Activated CD4-positive, alpha-beta T cell treated with anti-CD3 and anti-CD28 coated beads for 1 hour (primary cell): ENCODE measurements around the gene KLC3.
A peak's percentile ranks its signal among the peaks of the same experiment; 100 is the strongest.

Source experiments
- DNase-seq: peaks from one replicate; pipeline ENCODE4 v3.0.0-alpha.2; 2020

The KLC3 gene

DNA sequence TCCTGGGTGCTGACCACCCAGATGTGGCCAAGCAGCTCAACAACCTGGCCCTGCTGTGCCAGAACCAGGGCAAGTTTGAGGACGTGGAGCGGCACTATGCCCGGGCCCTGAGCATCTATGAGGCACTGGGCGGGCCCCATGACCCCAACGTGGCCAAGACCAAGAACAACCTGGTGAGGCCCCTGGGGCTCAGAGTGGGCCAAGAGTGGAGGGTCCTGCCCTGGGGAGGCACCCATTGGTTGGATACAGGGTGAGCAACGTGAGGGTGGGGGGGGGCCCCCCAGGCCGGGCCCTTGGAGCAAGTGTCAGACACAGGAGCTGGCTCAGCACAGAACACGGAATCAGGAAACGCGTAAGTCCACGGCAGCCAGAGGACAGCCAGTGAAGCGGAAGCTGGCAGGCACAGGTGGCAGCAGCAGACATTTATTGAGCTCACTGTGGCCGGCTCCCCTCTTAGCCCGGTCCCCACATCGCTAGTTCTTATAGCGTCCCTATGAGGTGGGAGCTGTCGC is 8.9 kb downstream of the KLC3 start:
- no peak for DNase-seq

DNA sequence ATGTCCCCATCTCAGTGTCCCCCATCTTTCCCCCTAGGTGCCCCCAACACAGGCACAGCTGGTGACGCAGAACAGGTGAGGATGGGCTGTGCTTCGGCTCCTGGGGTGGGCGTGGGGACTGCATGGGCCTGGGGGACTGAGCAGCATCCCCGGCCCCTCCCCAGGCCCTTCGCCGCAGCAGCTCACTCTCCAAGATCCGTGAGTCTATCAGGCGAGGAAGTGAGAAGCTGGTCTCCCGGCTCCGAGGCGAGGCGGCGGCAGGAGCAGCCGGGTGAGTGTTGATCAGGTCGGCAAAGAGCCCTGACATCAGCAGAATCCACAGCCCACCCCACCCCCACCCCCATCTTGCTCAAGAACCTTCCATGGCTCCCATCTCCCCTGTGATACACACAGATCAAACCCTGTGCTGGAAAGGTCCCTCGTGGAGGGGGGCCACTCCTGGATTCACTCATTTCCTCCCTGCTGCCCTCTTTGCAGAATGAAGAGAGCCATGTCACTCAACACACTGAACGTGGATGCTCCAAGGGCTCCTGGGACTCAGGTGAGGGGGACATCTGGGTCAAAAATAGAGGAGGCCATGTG is 10.0 kb downstream of the KLC3 start:
- DNase-seq = no peak

DNA sequence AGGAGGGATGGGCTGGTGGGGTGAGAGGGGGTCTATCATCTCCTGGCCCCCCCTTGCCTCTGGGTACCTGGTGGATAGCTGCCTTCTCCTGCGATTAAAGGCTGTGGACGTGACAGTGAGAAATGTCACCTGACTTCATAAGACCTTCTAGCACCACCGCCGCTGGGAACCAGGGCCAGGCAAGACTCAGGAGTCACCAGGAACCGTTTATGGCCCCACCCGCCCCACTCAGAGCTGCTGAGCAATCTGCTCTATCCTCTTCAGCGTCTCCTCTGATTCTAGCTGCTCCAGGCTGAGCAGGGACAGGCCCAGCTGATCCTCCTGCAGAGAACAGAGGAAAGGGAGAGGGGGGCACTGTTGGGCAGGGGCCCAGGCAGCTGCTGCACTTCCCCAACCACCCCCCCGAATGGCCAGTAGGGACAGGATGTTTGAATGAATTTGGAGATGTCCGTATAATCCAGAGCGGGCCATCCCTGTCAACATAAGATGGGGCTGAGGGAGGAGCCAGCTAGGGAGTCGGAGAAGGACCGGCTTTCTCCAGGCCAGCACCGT is 10.9 kb downstream of the KLC3 start:
- DNase-seq = no peak

DNA sequence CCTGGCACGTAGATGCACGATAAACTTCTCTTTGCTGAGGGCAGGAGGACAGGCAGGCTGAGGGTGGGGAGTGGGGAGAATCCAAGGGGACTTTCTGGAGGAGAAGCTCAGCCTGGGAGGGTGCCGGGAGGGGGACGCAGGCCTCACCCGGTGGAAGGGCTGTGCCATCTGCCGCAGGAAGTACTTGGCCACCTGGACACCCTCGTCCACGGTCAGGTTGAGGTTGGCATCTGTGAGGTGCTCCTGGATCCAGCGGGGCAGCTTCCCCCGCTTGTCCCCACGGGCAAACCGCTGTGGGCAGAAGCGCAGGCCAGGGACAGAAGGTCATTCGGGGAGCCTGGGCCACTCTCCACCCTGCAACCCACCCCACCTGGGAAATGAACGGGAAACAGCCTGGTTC is 11.5 kb downstream of the KLC3 start:
- no peak for DNase-seq

DNA sequence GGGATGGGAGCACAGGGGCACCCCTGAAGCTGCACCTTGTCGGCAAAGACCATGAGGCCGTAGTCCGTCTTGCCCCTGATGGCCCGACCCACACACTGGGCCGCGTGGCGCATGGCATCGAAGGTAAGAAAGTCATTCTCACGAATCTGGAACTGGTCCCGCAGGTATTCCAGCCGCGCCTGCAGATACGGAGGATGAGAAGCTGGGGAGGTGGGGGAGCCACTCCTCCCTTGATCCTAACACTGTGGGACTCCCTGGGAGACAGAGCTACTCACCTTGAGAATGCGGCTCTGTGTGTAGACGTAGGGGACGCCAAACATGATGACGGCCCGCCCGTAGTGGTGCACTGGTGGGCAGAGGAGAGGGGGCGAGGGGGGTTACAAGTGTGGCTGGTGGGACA is 11.9 kb downstream of the KLC3 start:
- no peak for DNase-seq

DNA sequence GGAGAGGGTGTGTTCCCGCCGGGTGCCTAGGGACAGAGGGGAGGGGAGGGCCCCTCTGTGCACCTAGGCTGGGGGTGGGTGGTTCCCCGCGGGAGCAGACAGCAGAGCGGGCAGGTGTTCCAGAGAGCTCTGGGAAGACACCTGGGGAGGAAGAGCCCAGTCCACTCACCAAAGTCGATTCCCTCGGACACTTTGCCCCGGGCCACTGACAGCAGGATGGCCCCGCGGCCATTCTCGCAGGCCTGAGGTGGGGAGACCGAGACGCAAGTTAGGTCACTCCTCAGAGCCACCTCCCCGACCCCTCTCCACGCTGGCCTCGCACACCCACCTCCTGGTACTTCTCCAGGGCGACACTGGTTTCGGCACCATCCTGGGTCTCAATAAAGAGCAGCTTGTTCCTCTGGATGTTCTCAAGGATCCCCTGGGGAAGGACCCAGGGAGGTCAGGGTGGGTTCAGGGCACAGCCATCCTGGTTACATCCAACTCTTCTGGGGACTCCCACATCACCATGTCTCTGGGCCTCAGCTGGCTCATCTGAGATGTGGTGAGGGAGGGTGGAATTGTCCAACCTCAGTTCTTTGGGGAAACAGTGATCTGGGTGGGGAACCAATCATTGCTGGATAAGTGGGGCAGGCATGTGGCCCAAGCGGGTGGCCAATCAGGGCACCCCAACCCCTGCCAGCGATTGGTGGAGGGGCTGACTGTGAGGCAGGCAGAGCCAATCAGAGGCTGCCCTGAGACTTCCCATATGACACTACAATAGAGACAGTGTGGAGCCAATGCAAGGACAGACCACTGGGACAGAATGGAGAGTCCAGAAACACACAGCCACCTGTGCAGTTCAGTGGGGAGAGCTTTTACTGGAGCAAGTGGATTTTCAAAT is 12.6 kb downstream of the KLC3 start:
- no peak for DNase-seq

DNA sequence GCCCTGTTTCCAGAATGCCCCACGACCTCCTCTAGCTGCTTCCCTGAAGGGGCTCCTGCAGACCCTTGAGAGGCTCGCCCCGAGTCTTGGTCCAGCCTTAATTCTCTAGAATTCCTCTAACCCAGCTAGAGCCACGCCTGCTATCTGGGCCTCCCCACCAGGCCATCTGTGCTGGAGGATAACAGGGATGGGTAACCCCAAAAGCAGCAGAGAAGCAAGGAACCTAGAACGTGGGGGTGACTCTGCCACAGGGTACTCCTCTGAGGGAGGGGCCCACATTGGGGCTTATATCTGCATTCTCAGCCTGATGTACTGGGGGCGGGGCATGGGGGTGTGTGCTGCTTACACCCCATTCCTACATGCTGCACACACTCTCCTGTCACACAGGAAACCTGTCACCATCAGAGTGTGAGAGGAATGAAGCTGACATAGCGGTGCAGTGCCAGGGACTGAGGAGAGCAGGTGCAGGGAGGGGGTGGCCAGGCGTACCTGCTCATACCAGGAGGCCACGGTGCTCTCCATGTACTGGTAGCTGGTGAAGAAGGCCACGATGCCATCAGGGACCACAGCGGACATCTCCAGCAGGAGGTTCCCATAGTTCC is 13.8 kb downstream of the KLC3 start:
- DNase-seq = no peak

DNA sequence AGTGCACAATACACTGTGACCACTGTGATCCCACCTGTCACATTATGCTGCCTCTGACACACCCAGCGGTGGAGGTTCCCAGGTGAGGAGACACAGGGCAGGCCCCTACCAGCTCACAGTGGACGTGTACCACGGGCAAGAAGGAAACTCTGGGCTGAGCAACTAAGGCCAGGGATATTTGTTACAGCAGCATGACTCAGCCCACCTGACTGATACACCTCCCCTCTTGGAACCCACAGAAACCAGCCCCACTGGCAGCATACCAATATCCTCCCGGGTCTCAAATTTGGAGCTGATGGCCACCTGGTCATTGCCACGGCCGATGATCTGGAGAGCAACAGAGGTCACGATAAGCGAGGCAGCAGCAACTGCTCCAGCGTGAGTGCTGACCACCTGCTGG is 14.9 kb downstream of the KLC3 start:
- no peak for DNase-seq

DNA sequence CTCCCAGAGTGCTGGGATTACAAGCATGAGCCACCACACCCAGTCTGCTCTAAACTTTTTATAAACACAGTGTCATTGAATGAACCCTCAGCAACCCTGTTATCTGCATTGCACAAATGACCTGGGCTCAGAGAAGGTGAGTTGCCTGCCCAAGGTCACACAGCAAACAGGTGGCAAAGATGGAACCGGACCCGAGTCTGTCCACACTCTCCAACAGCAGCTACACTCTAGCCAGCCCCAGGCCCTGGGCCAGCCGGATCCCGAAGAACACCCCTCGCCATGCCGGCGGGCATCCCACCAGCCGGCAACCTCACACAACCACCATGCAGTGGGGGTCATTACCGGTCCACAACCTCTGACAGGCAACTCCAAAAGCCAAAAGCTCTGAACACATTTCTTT is 15.4 kb downstream of the KLC3 start:
- DNase-seq = no peak

DNA sequence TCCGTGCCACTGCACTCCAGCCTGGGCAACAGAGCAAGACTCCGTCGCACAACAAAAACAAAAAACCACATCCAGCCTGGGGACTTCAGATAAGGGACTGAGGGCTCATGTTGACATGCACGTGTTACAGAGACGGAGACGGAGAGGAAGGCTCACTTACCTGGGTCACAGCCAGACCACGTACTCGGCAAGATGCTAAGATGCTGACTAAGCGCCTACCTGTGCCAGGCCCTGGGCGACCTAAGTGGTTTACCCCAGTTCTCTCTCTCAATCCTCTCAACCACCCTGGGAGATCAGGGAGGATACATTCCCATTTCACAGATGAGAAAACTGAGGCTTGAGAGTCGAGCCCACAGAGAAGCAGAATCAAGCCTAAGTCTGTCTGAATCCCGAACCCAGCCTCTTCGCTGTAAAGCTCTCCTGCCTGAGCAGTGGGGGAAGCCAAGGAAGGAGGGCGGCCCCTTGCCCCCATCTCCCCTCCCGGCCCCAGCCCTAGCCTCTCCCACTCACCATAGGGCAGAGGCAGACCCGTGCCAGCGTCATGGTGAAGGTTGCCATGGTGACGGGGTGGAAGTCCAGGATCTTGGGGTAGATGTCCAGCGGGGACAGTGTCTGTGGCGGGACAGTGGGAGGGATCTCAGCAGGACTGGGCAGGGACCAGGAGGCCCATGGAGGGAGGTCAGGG is 16.4 kb downstream of the KLC3 start:
- no peak for DNase-seq

DNA sequence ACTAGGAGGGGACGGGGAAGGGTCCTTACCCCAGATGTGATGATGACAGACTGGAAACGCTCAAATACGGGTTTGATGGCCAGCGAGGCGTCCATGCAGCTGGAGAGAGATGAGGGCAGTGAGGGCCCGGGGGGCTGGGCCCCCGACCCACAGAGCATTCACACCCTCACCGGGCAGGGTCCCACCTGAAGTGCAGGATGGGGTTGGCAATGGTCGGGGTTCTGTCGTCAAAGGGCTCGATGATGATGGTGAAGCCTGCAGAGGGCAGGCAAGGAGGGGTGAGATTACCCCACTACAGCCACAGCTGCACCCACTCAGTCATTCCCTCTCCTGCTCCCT is 16.9 kb downstream of the KLC3 start:
- no peak for DNase-seq

DNA sequence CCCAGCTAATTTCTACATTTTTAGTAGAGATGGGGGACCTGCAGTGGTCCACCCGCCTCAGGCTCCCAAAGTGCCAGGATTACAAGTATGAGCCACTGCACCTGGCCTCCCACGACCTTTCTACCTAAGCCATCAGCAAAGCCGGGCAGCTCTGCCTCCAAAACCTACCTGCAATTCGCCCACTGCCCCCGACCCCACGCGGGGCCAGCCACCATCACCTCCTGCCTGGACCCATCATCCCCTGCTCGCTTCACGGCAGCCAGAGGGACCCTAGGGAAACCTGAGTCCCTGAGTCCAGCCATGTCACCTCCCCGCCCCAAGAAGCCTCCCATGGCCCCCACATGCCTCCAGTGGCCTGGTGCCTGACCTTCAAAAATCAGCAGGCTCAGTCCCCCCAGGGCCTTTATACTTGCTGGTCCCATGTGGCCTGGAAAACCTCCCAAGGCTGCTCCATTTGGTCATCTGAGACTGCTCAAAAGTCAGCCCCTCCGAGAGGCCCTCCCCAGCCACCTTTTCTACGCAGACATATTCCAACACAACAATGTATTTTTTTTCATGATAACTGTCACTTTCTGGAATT is 17.8 kb downstream of the KLC3 start:
- no peak for DNase-seq

DNA sequence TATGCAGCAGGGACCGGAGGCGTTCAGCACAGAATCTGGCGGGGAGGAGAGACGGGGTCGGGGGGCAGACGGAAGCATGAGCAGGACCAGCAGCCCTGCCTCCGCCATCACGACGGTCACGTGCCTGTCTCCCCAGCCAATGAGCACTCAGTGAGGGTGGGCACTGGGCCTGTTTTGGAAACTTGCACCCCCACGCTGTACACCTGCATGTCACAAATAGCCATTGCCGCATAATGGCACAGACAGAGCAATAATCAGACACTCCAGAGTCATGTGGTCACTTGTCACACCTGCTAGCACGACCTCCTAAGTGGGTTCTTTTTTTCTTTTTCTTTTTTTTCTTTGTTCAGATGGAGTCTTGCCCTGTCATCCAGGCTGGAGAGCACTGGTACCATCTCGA is 21.1 kb downstream of the KLC3 start:
- DNase-seq = no peak

DNA sequence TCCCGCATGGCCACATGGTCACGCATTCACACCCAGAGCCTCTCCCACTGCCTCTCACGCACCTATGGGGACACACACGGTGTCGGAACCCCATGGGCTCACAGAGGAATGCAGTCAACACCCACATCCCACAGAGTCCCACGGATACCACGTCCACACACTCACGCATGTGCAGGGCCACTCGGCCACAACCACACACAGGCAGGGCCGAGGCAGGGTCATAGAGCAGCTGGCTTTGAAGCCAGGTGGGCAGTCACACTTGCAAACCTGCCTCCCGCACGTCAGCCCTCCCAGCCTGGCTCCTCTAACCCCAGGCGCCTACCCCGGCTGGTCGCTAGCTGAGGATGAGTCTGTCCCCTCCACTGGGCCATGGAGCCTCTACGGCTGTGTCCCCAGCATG is 21.7 kb downstream of the KLC3 start:
- no peak for DNase-seq

DNA sequence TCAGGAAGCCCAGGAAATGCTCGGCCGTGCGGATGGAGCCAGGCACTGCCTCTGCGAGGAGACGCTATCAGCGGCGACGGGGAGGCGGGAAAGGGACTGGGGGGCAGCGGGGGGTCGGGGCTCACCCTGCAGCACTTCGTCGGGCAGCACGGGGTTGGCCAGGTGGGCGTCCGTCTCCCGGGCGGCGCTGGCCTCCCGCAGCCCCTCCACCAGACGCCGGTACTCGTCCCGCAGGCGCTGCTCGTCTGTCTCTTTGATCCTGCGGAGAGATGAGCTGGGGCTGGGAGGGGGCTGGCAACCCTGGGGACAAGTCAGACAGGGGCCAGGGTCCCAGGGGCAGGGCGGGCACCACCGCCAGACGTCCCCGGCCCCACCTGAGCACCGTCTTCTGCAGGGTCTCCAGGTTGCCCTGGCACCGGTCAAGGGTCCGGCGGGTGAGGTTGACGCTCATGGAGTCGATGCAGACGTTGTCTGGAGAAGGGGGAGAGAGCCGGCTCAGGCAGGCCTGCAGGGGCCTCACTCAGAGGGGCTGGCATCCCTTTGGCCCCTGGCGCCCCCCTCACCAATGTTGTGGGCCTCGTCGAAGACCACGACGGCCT is 23.4 kb downstream of the KLC3 start:
- no peak for DNase-seq

DNA sequence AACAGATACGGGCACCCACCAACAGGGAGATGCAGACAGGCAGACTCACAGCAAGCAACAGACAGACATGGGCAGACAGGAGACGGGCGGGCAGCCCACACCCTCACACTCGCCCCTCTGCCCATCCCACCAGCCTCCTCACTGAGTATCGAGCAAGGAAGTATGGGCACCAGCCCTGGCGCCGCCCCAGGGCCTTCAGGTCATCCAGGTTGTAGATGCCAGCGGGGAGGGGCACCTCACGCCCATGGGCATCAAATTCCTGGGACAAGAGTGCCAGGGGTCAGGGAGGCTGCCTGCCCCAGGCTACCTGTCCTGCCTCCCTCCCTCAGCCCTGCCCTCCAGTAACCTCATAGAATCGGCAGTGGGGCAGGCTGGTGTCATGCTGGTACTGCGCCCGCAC is 24.1 kb downstream of the KLC3 start:
- no peak for DNase-seq

DNA sequence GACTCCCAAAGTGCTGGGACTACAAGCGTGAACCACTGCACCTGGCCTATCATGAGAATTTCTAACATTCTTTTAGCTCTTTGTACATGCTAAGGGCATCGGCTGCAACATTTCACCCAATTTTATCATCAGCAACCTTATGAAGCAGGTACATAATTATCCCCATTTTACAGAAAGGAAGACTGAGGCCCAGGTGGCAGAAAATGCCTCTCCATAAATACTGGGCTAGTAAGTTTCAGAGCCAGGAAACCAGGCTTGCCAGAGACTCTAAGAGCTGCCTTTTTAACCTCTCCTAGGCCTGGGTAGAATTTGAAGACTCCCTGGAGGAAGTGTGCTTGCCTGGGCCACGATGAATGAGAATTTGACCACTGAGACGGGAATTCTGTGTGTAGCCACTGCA is 27.6 kb downstream of the KLC3 start:
- no peak for DNase-seq

DNA sequence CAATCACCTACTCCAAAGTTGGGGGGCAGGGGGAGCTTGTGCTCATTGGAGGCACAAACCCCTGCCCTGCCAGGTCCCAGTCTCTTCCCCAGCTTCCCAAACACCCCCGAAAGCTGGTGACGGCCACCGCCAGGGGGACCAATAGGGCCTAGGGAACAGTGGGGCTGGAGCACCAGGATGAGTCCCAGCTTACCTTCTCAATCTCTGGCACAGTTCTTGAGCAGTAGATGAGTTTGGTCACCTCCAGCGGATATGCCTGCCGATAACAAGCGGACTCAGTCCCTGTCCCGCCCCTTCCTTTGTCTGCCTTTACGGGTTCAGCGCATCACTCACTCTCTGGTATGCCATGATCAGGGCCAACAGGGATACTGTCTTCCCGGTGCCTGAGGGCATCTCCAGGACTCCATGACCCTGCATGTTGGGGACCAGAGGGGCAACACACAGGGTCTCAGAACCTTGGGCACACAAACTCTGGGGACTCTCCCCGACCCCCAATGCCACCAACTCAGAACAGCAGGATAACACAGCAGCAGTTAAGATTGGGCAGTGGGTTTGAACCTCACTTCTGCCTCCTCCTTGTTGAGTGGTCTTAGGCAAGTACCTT is 28.3 kb downstream of the KLC3 start:
- no peak for DNase-seq

DNA sequence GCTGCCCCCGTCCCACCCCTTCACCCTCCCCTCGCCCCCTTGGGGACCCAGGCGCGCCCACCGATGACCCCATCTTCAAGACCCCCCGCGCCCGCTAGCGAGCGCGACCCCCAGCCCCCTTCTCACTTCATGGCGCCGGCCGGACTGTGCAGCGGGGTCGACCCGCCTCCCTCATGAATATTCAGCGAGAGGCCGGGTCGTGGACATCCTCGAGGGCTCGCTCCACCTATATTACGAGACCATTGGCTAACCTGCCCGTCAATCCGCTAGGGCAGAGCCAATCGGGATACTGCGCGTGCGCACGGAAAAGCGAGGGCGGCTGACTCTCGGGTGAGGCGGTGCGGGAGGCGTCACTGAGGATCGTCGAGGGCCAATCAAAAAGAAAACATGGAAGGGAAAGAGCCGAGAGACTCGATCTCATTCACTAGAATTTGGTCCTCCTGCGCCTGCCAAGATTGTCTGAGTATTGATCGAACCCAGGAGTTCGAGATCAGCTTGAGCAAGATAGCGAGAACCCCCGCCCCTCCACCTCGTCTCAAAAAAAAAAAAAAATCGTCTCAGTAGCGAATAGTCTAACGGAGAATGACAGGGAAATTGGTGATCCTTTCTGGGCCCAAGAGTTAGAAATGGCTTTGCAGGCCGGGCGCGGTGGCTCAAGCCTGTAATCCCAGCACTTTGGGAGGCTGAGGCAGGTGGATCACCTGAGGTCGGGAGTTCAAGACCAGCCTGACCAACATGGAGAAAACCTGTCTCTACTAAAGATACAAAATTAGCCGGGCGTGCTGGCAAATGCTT is 30.1 kb downstream of the KLC3 start, which contains the start of gene ERCC2:
Gene ERCC2, minus strand, starts transcription at position 164 of the 795 bp plus-strand sequence. Its CDS starts 33 bp downstream, at position 131.
- DNase-seq = peak; percentile 100

DNA sequence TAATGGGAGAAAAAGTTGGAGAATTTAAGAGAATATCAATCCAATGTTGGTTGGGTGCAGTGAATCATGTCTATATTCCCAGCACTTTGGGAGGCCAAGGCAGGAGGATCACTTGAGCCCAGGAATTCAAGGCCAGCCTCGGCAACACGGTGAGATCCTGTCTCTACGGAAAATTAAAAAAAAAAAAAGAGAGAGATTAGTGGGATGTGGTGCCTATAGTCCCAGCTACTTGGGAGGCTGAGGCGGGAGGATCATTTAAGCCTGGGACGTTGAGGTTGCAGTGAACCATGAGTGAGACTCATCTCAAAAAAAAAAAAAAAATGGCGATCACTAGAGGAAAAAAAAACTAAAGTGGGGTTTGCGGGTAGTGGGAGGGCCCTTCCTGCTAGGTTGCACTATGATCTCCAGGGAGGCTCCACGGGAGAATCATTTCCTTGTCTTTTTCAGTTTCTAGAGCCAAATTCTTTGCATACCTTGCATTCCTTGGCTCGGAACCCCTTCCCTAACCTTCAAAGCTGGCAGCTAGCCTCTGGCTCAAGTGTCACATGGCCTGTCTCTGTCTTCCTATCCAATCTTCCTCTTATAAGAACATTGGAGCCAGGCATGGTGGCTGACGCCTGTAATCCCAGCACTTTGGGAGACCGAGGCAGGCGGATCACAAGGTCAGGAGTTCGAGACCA is 35.6 kb downstream of the KLC3 start:
- DNase-seq = no peak
